IPS-15b (cell line): ENCODE measurements around the gene THADA.

Source experiments
- H3K27me3 ChIP-seq: one replicate; pipeline ENCODE4 v1.6.1; 2013; ENCODE audit warnings: low read length; ENCODE audit not compliant: control insufficient read depth, insufficient read depth
- H3K36me3 ChIP-seq: one replicate; pipeline ENCODE4 v1.6.1; 2013; ENCODE audit warnings: low read length; ENCODE audit not compliant: control insufficient read depth, insufficient read depth
- H3K4me1 ChIP-seq: one replicate; pipeline ENCODE4 v1.6.1; 2013; ENCODE audit warnings: mild to moderate bottlenecking, low read length; ENCODE audit not compliant: control insufficient read depth, insufficient read depth
- H3K4me3 ChIP-seq: one replicate; pipeline ENCODE4 v1.5.1; 2013; ENCODE audit warnings: low read depth, low read length
- H3K9ac ChIP-seq: one replicate; pipeline ENCODE4 v1.6.1; 2013; ENCODE audit warnings: low read depth, mild to moderate bottlenecking, low read length
- H3K9me3 ChIP-seq: one replicate; pipeline ENCODE4 v1.6.1; 2013; ENCODE audit warnings: mild to moderate bottlenecking, low read length; ENCODE audit not compliant: control insufficient read depth, insufficient read depth

The THADA gene

GRCh38 chr2:43219383-43220228, 376.2 kb downstream of the THADA start:
- H3K9me3 ChIP-seq: no peaks in the 10 kb centered on the region
- H3K36me3 ChIP-seq: peaks cover 10% of the 10 kb centered on the region
- peaks cover 31% of the 10 kb centered on the region for H3K4me1 ChIP-seq
- H3K27me3 ChIP-seq: no peaks in the 10 kb centered on the region
- peak overlapping the region; percentile 63 for H3K9ac ChIP-seq
- peak overlapping the region; percentile 87 for H3K4me3 ChIP-seq

- Histone ChIP-seq H3K4me1 (peaks cover 31% of the 10 kb centered on the region), H3K4me3 (peak overlapping the region; percentile 87), H3K9ac (peak overlapping the region; percentile 43)
Observed at GRCh38 chr2:43218702-43219382, 377.0 kb downstream of the THADA start.

GRCh38 chr2:43218155-43218701, 377.6 kb downstream of the THADA start:
- Histone ChIP-seq H3K9ac (no peak overlapping the region), H3K4me1 (peaks cover 34% of the 10 kb centered on the region), H3K36me3 (no peaks in the 10 kb centered on the region), H3K27me3 (no peaks in the 10 kb centered on the region), H3K4me3 (peak overlapping the region; percentile 87), H3K9me3 (no peaks in the 10 kb centered on the region)

More at GRCh38 chr2:43218702-43219382, 377.0 kb downstream of the THADA start:
- Histone ChIP-seq H3K9me3 (no peaks in the 10 kb centered on the region), H3K27me3 (no peaks in the 10 kb centered on the region), H3K36me3 (peaks cover 4% of the 10 kb centered on the region)

- H3K4me1 ChIP-seq: peaks cover 34% of the 10 kb centered on the region
- H3K9me3 ChIP-seq: no peaks in the 10 kb centered on the region
- peak overlapping the region; percentile 37 for H3K9ac ChIP-seq
- peak overlapping the region; percentile 87 for H3K4me3 ChIP-seq
- no peaks in the 10 kb centered on the region for H3K27me3 ChIP-seq
- no peaks in the 10 kb centered on the region for H3K36me3 ChIP-seq
Observed at GRCh38 chr2:43217228-43218154, 378.3 kb downstream of the THADA start.

GRCh38 chr2:43216629-43217028, 379.2 kb downstream of the THADA start:
- Histone ChIP-seq H3K9ac (no peak overlapping the region), H3K4me1 (peaks cover 29% of the 10 kb centered on the region), H3K9me3 (no peaks in the 10 kb centered on the region), H3K4me3 (no peak overlapping the region), H3K27me3 (no peaks in the 10 kb centered on the region), H3K36me3 (no peaks in the 10 kb centered on the region)

- no peaks in the 10 kb centered on the region for H3K9me3 ChIP-seq
- no peak overlapping the region for H3K4me3 ChIP-seq
- no peaks in the 10 kb centered on the region for H3K27me3 ChIP-seq
- no peak overlapping the region for H3K9ac ChIP-seq
- peaks cover 23% of the 10 kb centered on the region for H3K4me1 ChIP-seq
- H3K36me3 ChIP-seq: peaks cover 2% of the 10 kb centered on the region
Observed at GRCh38 chr2:43215673-43216255, 380.1 kb downstream of the THADA start.

- Histone ChIP-seq H3K4me3 (no peak overlapping the region), H3K9ac (no peak overlapping the region), H3K4me1 (peaks cover 19% of the 10 kb centered on the region), H3K9me3 (no peaks in the 10 kb centered on the region), H3K27me3 (no peaks in the 10 kb centered on the region), H3K36me3 (peaks cover 2% of the 10 kb centered on the region)
Observed at GRCh38 chr2:43214253-43214652, 381.6 kb downstream of the THADA start.

GRCh38 chr2:43212931-43213330, 382.9 kb downstream of the THADA start:
- no peaks in the 10 kb centered on the region for H3K27me3 ChIP-seq
- peaks cover 13% of the 10 kb centered on the region for H3K4me1 ChIP-seq
- H3K9ac ChIP-seq: no peak overlapping the region
- H3K9me3 ChIP-seq: no peaks in the 10 kb centered on the region
- H3K4me3 ChIP-seq: no peak overlapping the region
- H3K36me3 ChIP-seq: peaks cover 2% of the 10 kb centered on the region

- Histone ChIP-seq H3K4me1 (peaks cover 9% of the 10 kb centered on the region), H3K9me3 (no peaks in the 10 kb centered on the region), H3K27me3 (no peaks in the 10 kb centered on the region), H3K9ac (no peak overlapping the region), H3K36me3 (peaks cover 2% of the 10 kb centered on the region), H3K4me3 (no peak overlapping the region)
Observed at GRCh38 chr2:43212216-43212835, 383.5 kb downstream of the THADA start.

- H3K4me3 ChIP-seq: no peak overlapping the region
- H3K27me3 ChIP-seq: no peaks in the 10 kb centered on the region
- no peak overlapping the region for H3K9ac ChIP-seq
- H3K4me1 ChIP-seq: peaks cover 6% of the 10 kb centered on the region
- no peaks in the 10 kb centered on the region for H3K9me3 ChIP-seq
- H3K36me3 ChIP-seq: peaks cover 2% of the 10 kb centered on the region
Observed at GRCh38 chr2:43210467-43211303, 385.2 kb downstream of the THADA start.
